Spleen (tissue), 11 donors: ENCODE data around the gene CTNND1. TPM values are rescaled to one million over a fixed set of nuclear protein-coding genes. Genes with fewer than 3 reads are reported as not detected.
"Not testable (repeated sequence)": the region's sequence is repeated elsewhere in the genome, so short reads cannot be mapped to it uniquely, and the experiment has no call there.

ENCODE experiments used
- DNase-seq: peaks from one replicate; pipeline ENCODE4 v3.0.0-alpha.2; 2020
- H3K27ac ChIP-seq, 8 donors: fragments of 200-600 bp; sonication (generic) in 7 of 8; 1 replicate in 4 of 8; 2 replicates in 4 of 8; pipeline versions ENCODE4 v1.5.0 to v1.8.0; 2016 to 2021; ENCODE audit warnings: inconsistent platforms in 4 of 8, mild to moderate bottlenecking in 4 of 8, moderate library complexity in 1 of 8
- H3K27me3 ChIP-seq, 7 donors: fragments of 200-600 bp; sonication (generic) in 6 of 7; replicated peaks in 1 of 7; 1 replicate in 4 of 7; 2 replicates in 3 of 7; pipeline versions ENCODE4 v1.5.0 to v1.8.0; 2016 to 2021; ENCODE audit warnings: inconsistent platforms in 3 of 7, mild to moderate bottlenecking in 1 of 7
- H3K36me3 ChIP-seq, 6 donors: fragments of 200-600 bp; sonication (generic) in 5 of 6; 1 replicate in 4 of 6; 2 replicates in 2 of 6; pipeline versions ENCODE4 v1.5.0 to v1.8.0; 2016 to 2021; ENCODE audit warnings: inconsistent platforms in 2 of 6
- H3K4me1 ChIP-seq, 6 donors: fragments of 200-600 bp; sonication (generic) in 5 of 6; 1 replicate in 3 of 6; 2 replicates in 3 of 6; pipeline versions ENCODE4 v1.5.0 to v1.8.0; 2016 to 2021; ENCODE audit warnings: inconsistent platforms in 3 of 6
- H3K4me3 ChIP-seq, 8 donors: fragments of 200-600 bp; sonication (generic) in 7 of 8; 1 replicate in 4 of 8; 2 replicates in 4 of 8; pipeline versions ENCODE4 v1.5.0 to v1.8.0; 2016 to 2021; ENCODE audit warnings: inconsistent platforms in 4 of 8, mild to moderate bottlenecking in 4 of 8, moderate library complexity in 2 of 8
- H3K9me3 ChIP-seq, 8 donors: fragments of 200-600 bp; sonication (generic) in 7 of 8; 1 replicate in 4 of 8; 2 replicates in 4 of 8; pipeline versions ENCODE4 v1.5.0 to v1.8.0; 2016 to 2021; ENCODE audit warnings: inconsistent platforms in 4 of 8
- CTCF ChIP-seq, 11 experiments: fragments of 200-600 bp in 7 of 11; fragments of 450-650 bp in 4 of 11; sonication (generic) in 4 of 11; IDR thresholded peaks in 8 of 11; conservative IDR thresholded peaks in 3 of 11; 1 replicate in 7 of 11; 2 replicates in 4 of 11; pipeline versions ENCODE4 v1.4.0 to v1.8.0; 2016 to 2021; ENCODE audit warnings: antibody characterized with exemption in 11 of 11, inconsistent platforms in 4 of 11, mild to moderate bottlenecking in 1 of 11
- POLR2A ChIP-seq, 3 donors: fragments of 450-650 bp; IDR thresholded peaks; one replicate each; pipeline ENCODE4 v1.5.1; 2017; ENCODE audit warnings: antibody characterized with exemption in 3 of 3, mild to moderate bottlenecking in 1 of 3
- POLR2AphosphoS5 ChIP-seq, 3 donors: sonication (generic); formaldehyde crosslinking; IDR thresholded peaks; one replicate each; pipeline ENCODE4 v1.5.1; 2017; ENCODE audit warnings: antibody characterized with exemption in 3 of 3
- WGBS, 5 donors: extraction: QIAGEN DNeasy Blood & Tissue Kit in 3 of 5; methylation state at CpG; one replicate each; pipeline versions ENCODE4 v1.1.5 to v1.1.7; 2013 to 2018; 5-methylcytosine and 5-hydroxymethylcytosine counted together
- intact Hi-C: fragments of 100-400 bp; cut with DNase I; formaldehyde crosslinking; loops from one replicate; pipeline ENCODE4 v1.15.0; 2023; ENCODE audit warnings: low total_unique reads
- polyA plus RNA-seq, 3 donors: library from polyadenylated mRNA; stranded (reverse); fragments of 200-250 nt; gene quantifications; one replicate each; pipeline ENCODE4 v1.2.1, GENCODE V29; 2013
- total RNA-seq, 7 donors: library from RNA; depleted of rRNA in 3 of 7; stranded (reverse); fragments of >200 nt in 3 of 7; fragmentation: NEBNext Ultra II Directional in 4 of 7; extraction: Animal tissue kit (Norgen Biotek cat#: 25700) in 4 of 7; gene quantifications; one replicate each; pipeline versions ENCODE4 v1.1.0 to v1.2.1, GENCODE V29; 2016 to 2021
- donor health status: healthy with polysubstance abuse.
- donor health status: DM: no; HTN: no; CAD: no; lungs with moderate emphysema.
- donor health status: DM: no; HTN: no; CAD: no.
- donor health status: Bipolar disorder and iron deficiency.
- donor health status: healthy.
- donor health status: DM: no; HTN: no; CAD: no.
- donor health status: DM: yes; HTN: yes; CAD: no.

The CTNND1 gene
- total and polyA plus RNA-seq, 10 donors: 12.0 to 227 (median 125) TPM

- 93 to 98% (median 95%) methylated on average over 2 of the region's 2 CpGs for WGBS, 5 donors
These were observed 47.8 kb upstream of the CTNND1 start for GRCh38 chr11:57713835-57714234.

GRCh38 chr11:57716726-57717125 is 44.9 kb upstream of the CTNND1 start:
- H3K27ac ChIP-seq, DNase-seq, intact Hi-C loops, H3K27me3 ChIP-seq, H3K9me3 ChIP-seq, H3K4me3 ChIP-seq: not testable (repeated sequence)
- WGBS, 5 donors: 95 to 100% (median 97%) methylated on average over 3 to 25 of the region's 34 CpGs; no CpG with 5 or more reads in 1 of the 5 donors
- peaks cover 0 to 48% (median 9%) of the 10 kb centered on the region in 6 donors for H3K36me3 ChIP-seq
- H3K4me1 ChIP-seq: peaks cover 18 to 36% (median 25%) of the 10 kb centered on the region in 6 donors

More at GRCh38 chr11:57713835-57714234, 47.8 kb upstream of the CTNND1 start:
- no peaks in the 10 kb centered on the region for H3K9me3 ChIP-seq
- peaks cover 27 to 59% (median 46%) of the 10 kb centered on the region in 6 donors for H3K4me1 ChIP-seq
- peak overlapping the region in 6 of 8 donors; percentile 90 to 99 (median 94) for H3K4me3 ChIP-seq
- H3K27me3 ChIP-seq: no peaks in the 10 kb centered on the region
- no peak overlapping the region for H3K27ac ChIP-seq
- H3K36me3 ChIP-seq: peaks cover 0 to 29% (median 2%) of the 10 kb centered on the region in 6 donors
- TF ChIP-seq POLR2A (IDR thresholded peaks at IDR 0.05): no peak
- TF ChIP-seq POLR2AphosphoS5 (IDR thresholded peaks at IDR 0.05): no peak
- TF ChIP-seq CTCF (IDR thresholded peaks at IDR 0.05 in 8 of 11, conservative IDR thresholded peaks at IDR 0.05 in 3 of 11): no peak
- no peak for DNase-seq
- intact Hi-C loops: no loop called here

- 78 to 94% (median 84%) methylated on average over 2 of the region's 2 CpGs for WGBS, 5 donors
- H3K27me3 ChIP-seq: no peaks in the 10 kb centered on the region
- H3K27ac ChIP-seq: no peak overlapping the region
- H3K4me1 ChIP-seq: peaks cover 0 to 16% (median 2%) of the 10 kb centered on the region in 6 donors
- peaks cover 0 to 36% (median 7%) of the 10 kb centered on the region in 6 donors for H3K36me3 ChIP-seq
- intact Hi-C loops: no loop called here
- no peak overlapping the region for H3K4me3 ChIP-seq
- TF ChIP-seq CTCF (IDR thresholded peaks at IDR 0.05 in 8 of 11, conservative IDR thresholded peaks at IDR 0.05 in 3 of 11): no peak
- TF ChIP-seq POLR2AphosphoS5 (IDR thresholded peaks at IDR 0.05): no peak
- TF ChIP-seq POLR2A (IDR thresholded peaks at IDR 0.05): no peak
- DNase-seq: no peak
- no peaks in the 10 kb centered on the region for H3K9me3 ChIP-seq
These were observed 34.4 kb upstream of the CTNND1 start for GRCh38 chr11:57727185-57727584.

- Histone ChIP-seq H3K27me3 (no peaks in the 10 kb centered on the region), H3K9me3 (no peaks in the 10 kb centered on the region), H3K36me3 (peaks cover 0 to 28% (median 0%) of the 10 kb centered on the region in 6 donors), H3K27ac (no peak overlapping the region), H3K4me3 (no peak overlapping the region), H3K4me1 (peaks cover 0 to 15% (median 2%) of the 10 kb centered on the region in 6 donors)
- no peak for DNase-seq
- 69 to 82% (median 75%) methylated on average over 7 of the region's 7 CpGs for WGBS, 5 donors
- no peak for TF ChIP-seq CTCF (IDR thresholded peaks at IDR 0.05 in 8 of 11, conservative IDR thresholded peaks at IDR 0.05 in 3 of 11)
- TF ChIP-seq POLR2AphosphoS5 (IDR thresholded peaks at IDR 0.05): no peak
- no peak for TF ChIP-seq POLR2A (IDR thresholded peaks at IDR 0.05)
- intact Hi-C loops: no loop called here
These were observed 32.8 kb upstream of the CTNND1 start for GRCh38 chr11:57728829-57729228.
